Loucy (cell line): ENCODE data around the gene BBIP1.

Experiments
- H2AFZ ChIP-seq: fragments of 200-600 bp; sonication (generic); 2 replicates; pipeline ENCODE4 v1.6.0; 2016; ENCODE audit warnings: antibody characterized with exemption, mild to moderate bottlenecking, low read length, moderate library complexity
- H3F3A ChIP-seq: fragments of 200-600 bp; 2 replicates; pipeline ENCODE4 v1.6.0; 2016; ENCODE audit warnings: antibody characterized with exemption, low read depth, mild to moderate bottlenecking
- H3K27me3 ChIP-seq: fragments of 200-600 bp; sonication (generic); 2 replicates; pipeline ENCODE4 v1.6.1; 2014; ENCODE audit warnings: low read length, mild to moderate bottlenecking; ENCODE audit not compliant: insufficient read depth, poor library complexity, severe bottlenecking
- H3K36me3 ChIP-seq: fragments of 200-600 bp; sonication (generic); 2 replicates; pipeline ENCODE4 v1.6.1; 2016; ENCODE audit warnings: low read length; ENCODE audit not compliant: insufficient read depth
- H3K4me1 ChIP-seq: fragments of 200-600 bp; sonication (generic); 2 replicates; pipeline ENCODE4 v1.5.1; 2014; ENCODE audit warnings: low read length, mild to moderate bottlenecking; ENCODE audit not compliant: insufficient read depth, poor library complexity, severe bottlenecking
- H3K4me2 ChIP-seq: fragments of 200-600 bp; sonication (generic); 2 replicates; pipeline ENCODE4 v1.6.0; 2014; ENCODE audit warnings: antibody characterized with exemption, low read length, low read depth, mild to moderate bottlenecking; ENCODE audit not compliant: poor library complexity, severe bottlenecking
- H3K4me3 ChIP-seq: fragments of 200-600 bp; sonication (generic); 2 replicates; pipeline ENCODE4 v1.5.1; 2014; ENCODE audit warnings: low read length, mild to moderate bottlenecking, mixed read lengths; ENCODE audit not compliant: poor library complexity, severe bottlenecking
- H3K79me2 ChIP-seq: fragments of 200-600 bp; sonication (generic); 2 replicates; pipeline ENCODE4 v1.6.1; 2014; ENCODE audit warnings: low read length; ENCODE audit not compliant: insufficient read depth
- H3K9ac ChIP-seq: fragments of 200-600 bp; sonication (generic); 2 replicates; pipeline ENCODE4 v1.6.0; 2014; ENCODE audit warnings: mild to moderate bottlenecking, low read depth, low read length, moderate library complexity; ENCODE audit not compliant: poor library complexity, severe bottlenecking
- H3K9me2 ChIP-seq: fragments of 200-600 bp; sonication (generic); replicated peaks from 2 replicates; pipeline ENCODE4 v1.6.1; 2016; ENCODE audit warnings: low read depth, low read length, mixed read lengths
- H3K9me3 ChIP-seq: fragments of 200-600 bp; sonication (generic); 2 replicates; pipeline ENCODE4 v1.6.1; 2014; ENCODE audit warnings: mild to moderate bottlenecking, antibody characterized with exemption, low read length, low read depth; ENCODE audit not compliant: insufficient read depth
- H4K20me1 ChIP-seq: fragments of 200-600 bp; sonication (generic); 2 replicates; pipeline ENCODE4 v1.6.0; 2014; ENCODE audit warnings: antibody characterized with exemption, low read length, mild to moderate bottlenecking; ENCODE audit not compliant: insufficient read depth, poor library complexity, severe bottlenecking
- CTCF ChIP-seq: fragments of 200-600 bp; sonication (generic); conservative IDR thresholded peaks from 2 replicates; pipeline ENCODE4 v1.5.1; 2014; ENCODE audit warnings: mild to moderate bottlenecking, antibody characterized with exemption, low read length
- EZH2phosphoT487 ChIP-seq: fragments of 200-600 bp; IDR thresholded peaks from 2 replicates; pipeline ENCODE4 v1.6.1; 2018; ENCODE audit warnings: antibody characterized with exemption, mild to moderate bottlenecking, moderate library complexity, borderline replicate concordance

Gene BBIP1

GRCh38 chr10:110857265-110858171, 61.5 kb downstream of the BBIP1 start:
- no peaks in the 10 kb centered on the region for H3K36me3 ChIP-seq
- H3F3A ChIP-seq: peaks cover 20% of the 10 kb centered on the region
- H2AFZ ChIP-seq: peak overlapping the region; percentile 56
- H3K9me3 ChIP-seq: no peaks in the 10 kb centered on the region
- peak overlapping the region; percentile 78 for H3K4me2 ChIP-seq
- H3K9me2 ChIP-seq: no peaks in the 10 kb centered on the region
- H3K4me3 ChIP-seq: peak overlapping the region; percentile 59
- H4K20me1 ChIP-seq: no peaks in the 10 kb centered on the region
- H3K27me3 ChIP-seq: no peaks in the 10 kb centered on the region
- H3K79me2 ChIP-seq: no peaks in the 10 kb centered on the region
- TF ChIP-seq EZH2phosphoT487 (no peak), CTCF (no peak)
- H3K9ac ChIP-seq: peak overlapping the region; percentile 71
- peaks cover 74% of the 10 kb centered on the region for H3K4me1 ChIP-seq

GRCh38 chr10:110853921-110854605, 64.9 kb downstream of the BBIP1 start:
- H3K36me3 ChIP-seq: no peaks in the 10 kb centered on the region
- no peaks in the 10 kb centered on the region for H3K9me2 ChIP-seq
- no peak for TF ChIP-seq EZH2phosphoT487
- no peak for TF ChIP-seq CTCF
- no peaks in the 10 kb centered on the region for H3K9me3 ChIP-seq
- H3K27me3 ChIP-seq: no peaks in the 10 kb centered on the region
- no peak overlapping the region for H3K4me3 ChIP-seq
- no peak overlapping the region for H3K9ac ChIP-seq
- H4K20me1 ChIP-seq: no peaks in the 10 kb centered on the region
- peaks cover 81% of the 10 kb centered on the region for H3K4me1 ChIP-seq
- H2AFZ ChIP-seq: no peak overlapping the region
- peaks cover 20% of the 10 kb centered on the region for H3F3A ChIP-seq
- H3K4me2 ChIP-seq: peak overlapping the region; percentile 44
- H3K79me2 ChIP-seq: no peaks in the 10 kb centered on the region

GRCh38 chr10:110852947-110853346, 66.0 kb downstream of the BBIP1 start:
- Histone ChIP-seq H3F3A (peaks cover 13% of the 10 kb centered on the region), H3K4me2 (no peak overlapping the region)

More at GRCh38 chr10:110852947-110853346, 66.0 kb downstream of the BBIP1 start:
- Histone ChIP-seq H3K79me2 (no peaks in the 10 kb centered on the region), H4K20me1 (no peaks in the 10 kb centered on the region), H3K4me1 (peaks cover 69% of the 10 kb centered on the region), H3K27me3 (no peaks in the 10 kb centered on the region), H3K9me3 (no peaks in the 10 kb centered on the region), H2AFZ (no peak overlapping the region), H3K36me3 (no peaks in the 10 kb centered on the region), H3K4me3 (no peak overlapping the region), H3K9me2 (no peaks in the 10 kb centered on the region), H3K9ac (peak overlapping the region; percentile 25)
- TF ChIP-seq EZH2phosphoT487 (no peak), CTCF (no peak)
